Measurements from ENCODE around the gene AGRP.

The AGRP gene

DNA sequence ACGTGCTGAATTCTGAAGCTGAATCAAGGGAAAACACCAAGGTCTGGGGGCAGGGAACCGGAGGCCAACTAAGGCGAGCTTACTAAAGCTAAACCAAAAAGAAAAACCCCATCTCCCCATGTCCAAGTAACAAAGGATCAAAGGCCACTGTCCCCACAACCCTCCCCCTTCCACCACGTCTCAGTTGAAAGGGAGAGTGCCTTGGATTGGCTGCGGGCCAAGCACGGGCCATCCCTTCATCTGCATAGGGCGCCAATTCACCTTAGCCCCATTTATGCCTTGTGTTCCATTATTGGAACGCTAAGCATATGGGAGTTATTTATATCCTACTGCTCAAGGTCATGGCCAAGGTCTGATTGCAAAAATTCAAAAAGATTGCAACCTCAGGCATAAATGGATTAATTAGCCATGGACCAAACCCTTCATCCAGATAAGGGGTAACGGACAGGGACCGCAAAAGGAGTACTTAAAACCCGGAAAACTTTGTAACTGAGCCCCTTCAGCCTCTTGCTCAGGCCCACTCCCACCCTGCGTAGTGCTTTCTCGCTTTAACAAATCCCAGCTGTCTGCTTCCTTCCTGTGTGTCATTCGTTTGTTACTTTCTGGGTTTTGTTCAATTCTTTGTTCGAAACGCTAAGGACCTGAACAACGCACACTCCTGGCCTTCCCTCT lies 1.6 kb downstream of the AGRP start:
- H3K27me3 ChIP-seq (replicated peaks; ENCODE audit: control insufficient read depth, insufficient read depth, low read length, poor library complexity, severe bottlenecking) = no peaks in the 10 kb centered on the region
- H3K27ac ChIP-seq (ENCODE audit: insufficient read depth, low read length, poor library complexity, severe bottlenecking) = peak overlapping the region; percentile 98
- H3K36me3 ChIP-seq (ENCODE audit: control insufficient read depth, insufficient read depth, low read length) = peaks cover 7% of the 10 kb centered on the region
- H3K4me3 ChIP-seq (ENCODE audit: insufficient read depth, low read depth, low read length, poor library complexity, severe bottlenecking) = peak overlapping the region; percentile 93
- peaks cover 17% of the 10 kb centered on the region for H3K4me1 ChIP-seq (ENCODE audit: control insufficient read depth, insufficient read depth, low read length, poor library complexity, severe bottlenecking)
- H3K9me3 ChIP-seq (ENCODE audit: control insufficient read depth, low read length) = no peaks in the 10 kb centered on the region
- peak in 2 of 3 donors; percentile 15 to 45 for DNase-seq

DNA sequence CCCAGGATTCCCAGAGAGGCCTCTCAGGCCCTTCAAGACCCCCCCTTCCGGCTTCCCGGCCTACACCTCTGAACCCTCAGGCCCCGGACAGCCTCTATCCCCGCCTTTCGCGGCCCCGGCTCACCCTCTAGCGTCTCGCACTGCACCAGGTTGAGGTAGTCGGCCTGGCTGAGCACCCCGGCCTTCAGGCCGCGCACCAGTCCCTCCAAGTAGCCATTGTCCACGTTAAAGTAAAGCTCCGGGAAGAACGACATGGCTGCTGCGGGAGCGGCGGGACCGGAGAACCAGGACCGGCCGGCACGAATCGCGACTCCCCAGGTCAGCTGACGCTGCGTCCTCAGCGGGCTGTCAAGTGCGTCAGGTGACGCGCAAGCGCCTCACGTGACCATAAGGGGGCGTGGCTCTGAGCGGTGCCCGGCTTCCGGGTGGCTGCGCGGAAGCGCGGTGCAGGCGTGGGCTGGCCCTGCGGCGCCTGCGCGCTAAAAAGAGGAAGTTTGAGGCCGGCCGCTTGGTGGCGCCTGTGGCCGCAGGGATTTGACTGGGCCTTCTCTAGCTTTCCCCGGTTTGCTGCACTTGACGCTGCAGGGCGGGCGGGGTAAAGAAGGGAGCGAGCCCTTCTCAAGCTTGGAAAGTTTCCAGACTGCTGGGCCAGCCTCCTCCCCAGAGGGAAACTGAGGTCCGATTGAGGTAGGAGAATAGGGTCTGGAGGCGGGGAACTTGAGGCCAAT lies 2.4 kb downstream of the AGRP start, which contains the start of gene ATP6V0D1:
Gene ATP6V0D1, minus strand, starts transcription at position 325 of the 728 bp plus-strand sequence. Its CDS starts 71 bp downstream, at position 254.
- peak within 1 kb of the TSS; percentile 93 for H3K4me3 ChIP-seq (ENCODE audit: insufficient read depth, low read depth, low read length, poor library complexity, severe bottlenecking)
- H3K9me3 ChIP-seq (ENCODE audit: control insufficient read depth, low read length) = no peaks in the 10 kb centered on the region
- peaks cover 17% of the 10 kb centered on the region for H3K4me1 ChIP-seq (ENCODE audit: control insufficient read depth, insufficient read depth, low read length, poor library complexity, severe bottlenecking)
- H3K27me3 ChIP-seq (replicated peaks; ENCODE audit: control insufficient read depth, insufficient read depth, low read length, poor library complexity, severe bottlenecking) = no peaks in the 10 kb centered on the region
- peak; percentile 97 to 98 (median 97) for DNase-seq
- H3K27ac ChIP-seq (ENCODE audit: insufficient read depth, low read length, poor library complexity, severe bottlenecking) = peak within 1 kb of the TSS; percentile 98
- H3K36me3 ChIP-seq (ENCODE audit: control insufficient read depth, insufficient read depth, low read length) = peaks cover 7% of the 10 kb centered on the region

DNA sequence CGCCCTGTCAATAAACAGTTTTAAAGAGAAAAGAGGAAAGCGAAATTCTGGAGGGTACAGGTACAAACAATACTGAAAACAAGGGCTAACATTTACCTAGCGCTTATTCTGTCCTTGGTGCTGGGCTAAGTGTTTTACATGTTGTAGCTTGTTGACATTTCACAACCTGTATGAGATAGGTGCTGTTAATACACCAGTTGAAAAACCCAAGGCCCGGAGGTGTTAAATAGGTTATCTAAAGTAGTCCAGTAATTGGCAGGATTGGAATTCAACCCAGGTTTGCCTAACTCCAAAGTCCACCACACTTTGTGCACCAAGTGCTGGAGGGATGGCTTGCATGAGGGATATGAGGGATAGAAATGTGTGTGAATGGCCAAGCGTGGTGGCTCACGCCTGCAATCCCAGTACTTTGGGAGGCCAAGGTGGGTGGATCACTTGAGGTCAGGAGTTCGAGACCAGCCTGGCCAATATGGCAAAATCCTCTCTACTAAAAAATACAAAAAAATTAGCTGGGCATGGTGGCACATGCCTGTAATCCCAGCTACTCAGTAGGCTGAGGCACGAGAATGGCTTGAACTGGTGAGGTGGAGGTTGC lies 5.3 kb downstream of the AGRP start:
- H3K27me3 ChIP-seq (replicated peaks; ENCODE audit: control insufficient read depth, insufficient read depth, low read length, poor library complexity, severe bottlenecking) = no peaks in the 10 kb centered on the region
- DNase-seq = no peak
- H3K4me1 ChIP-seq (ENCODE audit: control insufficient read depth, insufficient read depth, low read length, poor library complexity, severe bottlenecking) = peaks cover 17% of the 10 kb centered on the region
- H3K36me3 ChIP-seq (ENCODE audit: control insufficient read depth, insufficient read depth, low read length) = no peaks in the 10 kb centered on the region
- no peak overlapping the region for H3K4me3 ChIP-seq (ENCODE audit: insufficient read depth, low read depth, low read length, poor library complexity, severe bottlenecking)
- H3K9me3 ChIP-seq (ENCODE audit: control insufficient read depth, low read length) = no peaks in the 10 kb centered on the region
- no peak overlapping the region for H3K27ac ChIP-seq (ENCODE audit: insufficient read depth, low read length, poor library complexity, severe bottlenecking)

DNA sequence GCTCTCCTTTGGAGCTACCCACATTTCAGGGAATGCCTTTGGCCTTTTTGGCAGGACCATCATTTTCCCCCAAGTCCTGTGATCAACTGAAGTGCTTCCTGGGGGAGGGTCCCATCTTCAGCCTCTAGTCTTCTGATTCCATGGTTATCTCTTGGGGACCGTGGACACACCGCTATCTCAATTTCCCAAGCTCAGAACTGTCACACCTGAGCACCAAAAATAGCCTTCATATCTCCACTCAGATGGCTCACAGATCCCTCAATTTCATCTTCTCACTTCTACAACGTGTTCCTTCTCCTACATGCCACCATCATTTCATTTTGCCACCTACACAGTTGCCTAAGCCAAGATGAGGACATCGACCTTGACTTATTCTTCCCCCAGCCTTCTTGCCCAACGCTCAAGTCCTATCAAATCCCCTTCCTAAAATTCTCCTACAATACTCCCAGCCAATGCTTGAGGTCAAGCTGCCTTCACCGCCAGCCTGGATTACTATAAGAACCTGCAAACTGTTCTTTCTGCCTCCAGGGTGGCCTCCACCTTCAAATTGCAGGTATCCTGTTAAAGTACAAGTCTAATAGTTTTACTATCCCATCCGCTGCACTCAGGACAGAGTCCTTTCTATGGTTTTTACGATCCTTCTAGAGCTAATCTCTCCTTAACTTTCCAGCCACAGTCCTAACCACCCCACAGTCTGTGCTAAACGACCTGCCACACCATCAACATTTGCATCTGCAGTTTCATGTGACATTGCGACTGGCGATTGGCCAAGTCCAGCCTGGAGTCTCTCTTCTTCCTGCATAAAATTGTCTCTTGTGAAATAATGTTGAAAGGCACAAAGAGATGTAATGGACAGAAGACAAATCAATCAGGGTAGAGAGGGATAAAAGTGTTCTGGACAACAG lies 8.5 kb downstream of the AGRP start:
- Histone ChIP-seq H3K4me3 (ENCODE audit: insufficient read depth, low read depth, low read length, poor library complexity, severe bottlenecking) (no peak overlapping the region), H3K9me3 (ENCODE audit: control insufficient read depth, low read length) (no peaks in the 10 kb centered on the region), H3K27ac (ENCODE audit: insufficient read depth, low read length, poor library complexity, severe bottlenecking) (no peak overlapping the region), H3K27me3 (replicated peaks; ENCODE audit: control insufficient read depth, insufficient read depth, low read length, poor library complexity, severe bottlenecking) (no peaks in the 10 kb centered on the region), H3K36me3 (ENCODE audit: control insufficient read depth, insufficient read depth, low read length) (no peaks in the 10 kb centered on the region), H3K4me1 (ENCODE audit: control insufficient read depth, insufficient read depth, low read length, poor library complexity, severe bottlenecking) (peaks cover 2% of the 10 kb centered on the region)
- no peak for DNase-seq

DNA sequence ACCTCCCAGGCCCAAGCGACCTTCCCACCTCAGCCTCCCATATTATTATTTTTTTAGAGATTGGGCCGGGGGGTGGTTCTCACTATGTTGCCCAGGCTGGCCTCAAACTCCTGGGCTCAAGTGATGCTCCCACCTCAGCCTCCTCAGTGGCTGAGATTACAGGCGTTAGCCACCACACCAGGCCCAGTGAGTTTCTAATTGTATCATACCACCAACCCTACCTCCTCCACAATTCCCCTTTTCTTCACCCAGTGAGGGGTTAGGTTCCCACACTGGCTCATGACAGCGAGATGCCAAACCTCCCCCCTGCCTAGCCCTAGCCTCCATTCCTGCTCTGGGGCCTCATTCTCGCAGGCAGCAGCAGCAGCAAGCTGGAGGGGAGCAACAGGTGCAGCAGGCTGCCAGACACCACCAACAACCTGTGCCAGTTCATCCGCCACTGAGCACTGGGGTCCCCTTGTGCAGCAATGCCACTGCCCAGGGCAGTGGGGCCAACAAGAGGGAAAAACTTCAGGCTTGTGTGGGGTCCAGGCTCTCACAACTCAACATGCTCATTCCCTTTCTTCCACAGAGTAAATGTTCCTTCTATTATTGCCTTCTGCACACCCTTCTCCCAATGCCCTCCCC lies 11.5 kb downstream of the AGRP start:
- H3K36me3 ChIP-seq (ENCODE audit: control insufficient read depth, insufficient read depth, low read length) = no peaks in the 10 kb centered on the region
- no peaks in the 10 kb centered on the region for H3K27me3 ChIP-seq (replicated peaks; ENCODE audit: control insufficient read depth, insufficient read depth, low read length, poor library complexity, severe bottlenecking)
- no peak overlapping the region for H3K4me3 ChIP-seq (ENCODE audit: insufficient read depth, low read depth, low read length, poor library complexity, severe bottlenecking)
- no peak overlapping the region for H3K27ac ChIP-seq (ENCODE audit: insufficient read depth, low read length, poor library complexity, severe bottlenecking)
- H3K4me1 ChIP-seq (ENCODE audit: control insufficient read depth, insufficient read depth, low read length, poor library complexity, severe bottlenecking) = peaks cover 2% of the 10 kb centered on the region
- H3K9me3 ChIP-seq (ENCODE audit: control insufficient read depth, low read length) = no peaks in the 10 kb centered on the region
- no peak for DNase-seq

DNA sequence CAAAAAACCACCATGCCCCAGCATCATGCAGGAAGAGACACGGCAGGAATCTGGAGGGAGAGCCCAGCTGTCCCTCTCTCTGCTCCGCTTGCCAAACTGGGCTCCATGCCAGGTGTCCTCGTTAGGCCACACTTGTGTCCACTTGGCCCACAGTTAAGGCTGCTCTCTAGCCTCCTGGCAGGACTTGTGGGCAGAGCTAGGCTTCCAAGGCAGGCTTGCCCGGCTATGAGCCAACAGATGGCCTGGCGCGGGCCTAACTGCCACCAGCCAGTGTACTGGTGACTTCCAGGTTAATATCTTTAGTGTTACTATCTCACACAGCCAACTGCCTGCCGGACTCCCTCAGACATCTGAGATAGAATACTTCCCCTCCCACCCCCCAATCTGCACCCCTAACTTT lies 13.0 kb downstream of the AGRP start:
- DNase-seq = no peak
- Histone ChIP-seq H3K36me3 (ENCODE audit: control insufficient read depth, insufficient read depth, low read length) (no peaks in the 10 kb centered on the region), H3K27me3 (replicated peaks; ENCODE audit: control insufficient read depth, insufficient read depth, low read length, poor library complexity, severe bottlenecking) (no peaks in the 10 kb centered on the region), H3K9me3 (ENCODE audit: control insufficient read depth, low read length) (no peaks in the 10 kb centered on the region), H3K4me3 (ENCODE audit: insufficient read depth, low read depth, low read length, poor library complexity, severe bottlenecking) (no peak overlapping the region), H3K4me1 (ENCODE audit: control insufficient read depth, insufficient read depth, low read length, poor library complexity, severe bottlenecking) (peaks cover 2% of the 10 kb centered on the region), H3K27ac (ENCODE audit: insufficient read depth, low read length, poor library complexity, severe bottlenecking) (no peak overlapping the region)

DNA sequence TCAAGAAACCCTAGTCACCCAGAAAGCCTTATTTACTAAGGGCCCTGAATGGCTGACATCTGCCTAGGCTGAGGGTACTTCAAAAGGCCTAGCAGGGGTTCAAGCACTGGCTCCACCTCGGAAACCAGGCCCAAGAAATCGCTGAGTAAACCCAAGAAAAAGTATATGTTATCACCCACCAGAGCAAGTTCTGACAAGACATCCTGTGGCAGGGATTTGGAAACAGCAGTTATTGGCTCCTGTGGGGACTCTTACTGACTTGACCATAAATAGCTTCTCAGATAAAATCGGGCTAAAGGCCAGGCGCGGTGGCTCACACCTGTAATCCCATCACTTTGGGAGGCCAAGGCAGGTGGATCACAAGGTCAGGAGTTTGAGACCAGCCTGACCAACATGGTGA lies 14.6 kb downstream of the AGRP start:
- no peaks in the 10 kb centered on the region for H3K9me3 ChIP-seq (ENCODE audit: control insufficient read depth, low read length)
- H3K4me1 ChIP-seq (ENCODE audit: control insufficient read depth, insufficient read depth, low read length, poor library complexity, severe bottlenecking) = peaks cover 2% of the 10 kb centered on the region
- H3K4me3 ChIP-seq (ENCODE audit: insufficient read depth, low read depth, low read length, poor library complexity, severe bottlenecking) = no peak overlapping the region
- no peak overlapping the region for H3K27ac ChIP-seq (ENCODE audit: insufficient read depth, low read length, poor library complexity, severe bottlenecking)
- no peak for DNase-seq
- H3K36me3 ChIP-seq (ENCODE audit: control insufficient read depth, insufficient read depth, low read length) = no peaks in the 10 kb centered on the region
- H3K27me3 ChIP-seq (replicated peaks; ENCODE audit: control insufficient read depth, insufficient read depth, low read length, poor library complexity, severe bottlenecking) = no peaks in the 10 kb centered on the region

DNA sequence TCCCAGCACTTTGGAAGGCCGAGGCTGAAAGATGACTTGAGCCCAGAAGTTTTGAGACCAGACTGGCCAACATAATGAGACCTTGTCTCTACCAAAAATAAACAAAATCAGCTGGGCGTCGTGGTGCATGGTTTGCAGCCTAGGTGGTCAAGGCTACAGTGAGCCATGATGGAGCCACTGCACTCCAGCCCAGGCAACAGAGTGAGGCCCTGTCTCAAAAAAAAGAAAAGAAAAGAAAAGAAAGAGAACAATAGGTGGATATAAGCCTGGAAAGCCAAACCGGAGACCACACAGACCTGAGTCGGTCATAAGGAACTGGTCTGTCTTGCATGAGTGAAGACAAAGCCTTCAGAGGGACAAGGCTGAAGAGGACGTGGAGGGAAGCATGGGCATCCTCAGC lies 16.8 kb downstream of the AGRP start:
- H3K36me3 ChIP-seq (ENCODE audit: control insufficient read depth, insufficient read depth, low read length) = peaks cover 4% of the 10 kb centered on the region
- no peaks in the 10 kb centered on the region for H3K9me3 ChIP-seq (ENCODE audit: control insufficient read depth, low read length)
- DNase-seq = no peak
- no peak overlapping the region for H3K27ac ChIP-seq (ENCODE audit: insufficient read depth, low read length, poor library complexity, severe bottlenecking)
- peaks cover 2% of the 10 kb centered on the region for H3K4me1 ChIP-seq (ENCODE audit: control insufficient read depth, insufficient read depth, low read length, poor library complexity, severe bottlenecking)
- no peaks in the 10 kb centered on the region for H3K27me3 ChIP-seq (replicated peaks; ENCODE audit: control insufficient read depth, insufficient read depth, low read length, poor library complexity, severe bottlenecking)
- no peak overlapping the region for H3K4me3 ChIP-seq (ENCODE audit: insufficient read depth, low read depth, low read length, poor library complexity, severe bottlenecking)

DNA sequence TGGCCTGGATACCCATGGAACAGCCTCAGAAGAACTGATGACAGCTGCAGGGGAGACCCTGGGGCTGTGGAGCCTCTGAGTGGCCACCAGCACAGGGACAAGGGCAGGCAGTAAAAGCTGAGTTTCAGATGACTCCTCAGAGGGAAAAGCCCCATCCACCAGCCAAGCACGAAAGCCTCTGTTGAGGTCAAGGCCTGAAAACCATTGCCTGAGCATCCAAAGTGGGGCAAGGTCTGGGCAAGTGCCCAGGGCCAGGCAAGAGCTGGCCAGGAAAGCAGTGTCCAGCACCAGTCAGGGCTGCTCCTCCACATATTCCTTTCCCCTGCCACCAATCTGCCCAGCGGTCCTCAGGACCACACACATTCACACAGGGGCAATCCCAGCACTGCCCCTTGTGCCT lies 18.8 kb downstream of the AGRP start:
- H3K4me3 ChIP-seq (ENCODE audit: insufficient read depth, low read depth, low read length, poor library complexity, severe bottlenecking) = no peak overlapping the region
- H3K27ac ChIP-seq (ENCODE audit: insufficient read depth, low read length, poor library complexity, severe bottlenecking) = no peak overlapping the region
- peaks cover 21% of the 10 kb centered on the region for H3K36me3 ChIP-seq (ENCODE audit: control insufficient read depth, insufficient read depth, low read length)
- DNase-seq = no peak
- no peaks in the 10 kb centered on the region for H3K4me1 ChIP-seq (ENCODE audit: control insufficient read depth, insufficient read depth, low read length, poor library complexity, severe bottlenecking)
- no peaks in the 10 kb centered on the region for H3K27me3 ChIP-seq (replicated peaks; ENCODE audit: control insufficient read depth, insufficient read depth, low read length, poor library complexity, severe bottlenecking)
- no peaks in the 10 kb centered on the region for H3K9me3 ChIP-seq (ENCODE audit: control insufficient read depth, low read length)
